Nephron progenitor cell (in vitro differentiated cells): ENCODE measurements around the gene TNP1.

ENCODE experiments used
- DNase-seq: peaks from one replicate; pipeline ENCODE4 v3.0.0; 2021
- H3K27ac Mint-ChIP-seq: 2 replicates; pipeline ENCODE4 v1.8.0; 2021; ENCODE audit warnings: mild to moderate bottlenecking, moderate library complexity, mixed read lengths
- H3K27me3 Mint-ChIP-seq: 2 replicates; pipeline ENCODE4 v1.8.0; 2021; ENCODE audit warnings: mild to moderate bottlenecking, low read depth, mixed read lengths; ENCODE audit not compliant: poor library complexity
- H3K36me3 Mint-ChIP-seq: 2 replicates; pipeline ENCODE4 v1.8.0; 2021; ENCODE audit warnings: low read depth, mixed read lengths
- H3K4me1 Mint-ChIP-seq: 2 replicates; pipeline ENCODE4 v1.8.0; 2021; ENCODE audit warnings: mixed read lengths
- H3K4me3 Mint-ChIP-seq: 2 replicates; pipeline ENCODE4 v1.8.0; 2021; ENCODE audit warnings: mild to moderate bottlenecking, moderate library complexity, mixed read lengths
- H3K9me3 Mint-ChIP-seq: 2 replicates; pipeline ENCODE4 v1.8.0; 2021; ENCODE audit warnings: mild to moderate bottlenecking, moderate library complexity, mixed read lengths
- TF ChIP-seq, protein P1 (sequence below): fragments of 200-600 bp; sonication (generic); IDR thresholded peaks from 2 replicates; pipeline ENCODE4 v1.5.0; 2021; ENCODE audit warnings: antibody characterized with exemption

TNP1 gene

DNA sequence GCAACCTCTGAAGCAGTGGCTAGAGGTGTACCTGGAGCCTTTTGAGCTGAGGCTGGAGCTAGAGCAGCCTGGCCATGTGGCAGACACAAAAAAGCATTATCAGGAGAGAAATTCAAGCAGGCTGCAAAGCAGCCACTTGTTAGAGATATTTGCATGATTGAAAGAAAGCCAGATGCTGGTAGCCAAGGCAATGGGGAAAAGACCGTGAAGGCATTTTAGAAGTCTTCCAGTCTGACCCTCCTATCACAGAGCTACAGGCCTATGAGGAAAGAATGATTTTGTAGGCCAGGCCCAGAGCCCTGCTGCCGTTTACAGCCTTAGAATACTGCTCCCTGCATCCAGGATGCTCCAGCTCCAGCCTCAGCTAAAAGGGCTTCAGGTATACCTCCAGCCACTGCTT lies 41.4 kb upstream of the TNP1 start:
- H3K27me3 Mint-ChIP-seq = peaks cover 3% of the 10 kb centered on the region

DNA sequence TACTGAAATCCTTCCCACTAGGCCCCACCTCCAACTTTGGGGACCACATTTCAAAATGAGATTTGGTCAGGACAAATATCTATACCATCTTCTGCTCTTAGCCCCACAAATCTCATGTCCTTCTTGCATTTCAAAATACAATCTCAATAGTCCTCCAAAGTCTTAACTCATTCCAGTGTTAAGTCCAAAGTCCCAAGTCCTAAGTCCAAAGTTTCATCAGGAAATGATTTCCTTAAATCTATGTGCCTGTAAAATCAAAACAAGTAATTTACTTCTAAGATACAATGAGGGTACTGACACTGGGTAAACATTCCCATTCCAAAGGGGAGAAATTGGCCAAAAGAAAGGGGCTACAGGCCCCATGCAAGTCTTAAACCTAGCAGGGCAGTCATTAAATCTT lies 40.5 kb upstream of the TNP1 start:
- TF ChIP-seq, protein P1, sequence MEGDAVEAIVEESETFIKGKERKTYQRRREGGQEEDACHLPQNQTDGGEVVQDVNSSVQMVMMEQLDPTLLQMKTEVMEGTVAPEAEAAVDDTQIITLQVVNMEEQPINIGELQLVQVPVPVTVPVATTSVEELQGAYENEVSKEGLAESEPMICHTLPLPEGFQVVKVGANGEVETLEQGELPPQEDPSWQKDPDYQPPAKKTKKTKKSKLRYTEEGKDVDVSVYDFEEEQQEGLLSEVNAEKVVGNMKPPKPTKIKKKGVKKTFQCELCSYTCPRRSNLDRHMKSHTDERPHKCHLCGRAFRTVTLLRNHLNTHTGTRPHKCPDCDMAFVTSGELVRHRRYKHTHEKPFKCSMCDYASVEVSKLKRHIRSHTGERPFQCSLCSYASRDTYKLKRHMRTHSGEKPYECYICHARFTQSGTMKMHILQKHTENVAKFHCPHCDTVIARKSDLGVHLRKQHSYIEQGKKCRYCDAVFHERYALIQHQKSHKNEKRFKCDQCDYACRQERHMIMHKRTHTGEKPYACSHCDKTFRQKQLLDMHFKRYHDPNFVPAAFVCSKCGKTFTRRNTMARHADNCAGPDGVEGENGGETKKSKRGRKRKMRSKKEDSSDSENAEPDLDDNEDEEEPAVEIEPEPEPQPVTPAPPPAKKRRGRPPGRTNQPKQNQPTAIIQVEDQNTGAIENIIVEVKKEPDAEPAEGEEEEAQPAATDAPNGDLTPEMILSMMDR = no peak
- Mint-ChIP-seq H3K4me3 (no peak overlapping the region), H3K36me3 (peaks cover 47% of the 10 kb centered on the region), H3K27ac (no peak overlapping the region), H3K4me1 (peaks cover 10% of the 10 kb centered on the region), H3K9me3 (peaks cover 75% of the 10 kb centered on the region), H3K27me3 (peaks cover 3% of the 10 kb centered on the region)
- DNase-seq = no peak

More for the DNA sequence above, 41.4 kb upstream of the TNP1 start:
- H3K27ac Mint-ChIP-seq = no peak overlapping the region
- TF ChIP-seq, protein P1 = no peak
- no peak for DNase-seq
- no peak overlapping the region for H3K4me3 Mint-ChIP-seq
- peaks cover 44% of the 10 kb centered on the region for H3K36me3 Mint-ChIP-seq
- peaks cover 68% of the 10 kb centered on the region for H3K9me3 Mint-ChIP-seq
- H3K4me1 Mint-ChIP-seq = peaks cover 10% of the 10 kb centered on the region

DNA sequence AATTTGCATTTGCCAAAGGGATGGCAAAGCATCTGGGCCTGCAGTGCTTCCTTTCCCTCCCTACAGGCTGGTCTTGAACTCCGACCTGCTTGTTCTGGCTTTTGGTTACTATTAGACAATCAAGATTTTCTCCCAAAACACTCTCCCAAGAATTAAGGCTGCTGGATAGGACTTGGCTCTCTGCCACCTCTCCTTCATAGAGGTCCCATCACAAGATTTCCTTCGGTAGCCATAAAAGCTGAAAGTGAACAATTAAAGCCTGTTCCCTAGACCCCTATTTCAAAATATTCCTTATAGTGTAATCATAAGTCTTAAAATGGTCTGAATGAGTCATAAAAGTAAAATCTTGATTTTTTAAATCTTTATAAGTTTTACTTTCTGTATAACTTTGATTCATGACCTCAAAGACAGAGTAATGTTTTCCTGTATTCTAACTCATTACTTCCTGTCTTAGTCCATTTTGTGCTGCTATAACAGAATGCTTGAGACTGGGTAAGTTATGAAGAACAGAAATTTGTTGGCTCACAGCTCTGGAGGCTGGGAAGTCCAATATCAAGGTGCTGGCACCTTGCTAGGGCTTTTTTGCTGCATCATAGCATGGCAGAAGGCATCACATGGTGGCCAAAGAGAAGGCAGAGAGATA lies 37.8 kb upstream of the TNP1 start:
- DNase-seq = no peak
- Mint-ChIP-seq H3K4me1 (peaks cover 4% of the 10 kb centered on the region), H3K27me3 (no peaks in the 10 kb centered on the region), H3K9me3 (peaks cover 58% of the 10 kb centered on the region), H3K36me3 (peaks cover 28% of the 10 kb centered on the region), H3K4me3 (no peak overlapping the region), H3K27ac (no peak overlapping the region)
- TF ChIP-seq, protein P1 = no peak

DNA sequence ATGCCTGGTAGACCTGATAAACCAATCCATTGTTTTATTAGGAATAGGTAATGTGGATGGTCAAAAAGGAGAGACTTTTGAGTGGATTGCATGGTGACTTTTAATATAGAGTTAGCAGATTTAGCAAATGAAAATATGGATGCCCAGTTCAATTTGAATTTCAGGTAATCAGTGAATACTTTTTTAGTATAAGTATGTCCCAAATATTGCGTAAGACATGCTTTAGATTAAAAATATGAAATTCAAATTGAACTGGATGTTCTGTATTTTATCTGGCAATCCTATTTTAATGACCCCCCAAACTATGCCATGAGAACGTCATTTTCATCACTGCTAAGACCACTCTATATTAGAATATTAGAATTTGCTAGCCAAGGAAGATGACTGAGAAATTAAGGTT lies 30.3 kb upstream of the TNP1 start:
- peaks cover 10% of the 10 kb centered on the region for H3K27me3 Mint-ChIP-seq
- no peak overlapping the region for H3K4me3 Mint-ChIP-seq
- TF ChIP-seq, protein P1 = no peak
- no peak for DNase-seq
- no peaks in the 10 kb centered on the region for H3K36me3 Mint-ChIP-seq
- peaks cover 6% of the 10 kb centered on the region for H3K9me3 Mint-ChIP-seq
- H3K4me1 Mint-ChIP-seq = peaks cover 38% of the 10 kb centered on the region
- no peak overlapping the region for H3K27ac Mint-ChIP-seq

DNA sequence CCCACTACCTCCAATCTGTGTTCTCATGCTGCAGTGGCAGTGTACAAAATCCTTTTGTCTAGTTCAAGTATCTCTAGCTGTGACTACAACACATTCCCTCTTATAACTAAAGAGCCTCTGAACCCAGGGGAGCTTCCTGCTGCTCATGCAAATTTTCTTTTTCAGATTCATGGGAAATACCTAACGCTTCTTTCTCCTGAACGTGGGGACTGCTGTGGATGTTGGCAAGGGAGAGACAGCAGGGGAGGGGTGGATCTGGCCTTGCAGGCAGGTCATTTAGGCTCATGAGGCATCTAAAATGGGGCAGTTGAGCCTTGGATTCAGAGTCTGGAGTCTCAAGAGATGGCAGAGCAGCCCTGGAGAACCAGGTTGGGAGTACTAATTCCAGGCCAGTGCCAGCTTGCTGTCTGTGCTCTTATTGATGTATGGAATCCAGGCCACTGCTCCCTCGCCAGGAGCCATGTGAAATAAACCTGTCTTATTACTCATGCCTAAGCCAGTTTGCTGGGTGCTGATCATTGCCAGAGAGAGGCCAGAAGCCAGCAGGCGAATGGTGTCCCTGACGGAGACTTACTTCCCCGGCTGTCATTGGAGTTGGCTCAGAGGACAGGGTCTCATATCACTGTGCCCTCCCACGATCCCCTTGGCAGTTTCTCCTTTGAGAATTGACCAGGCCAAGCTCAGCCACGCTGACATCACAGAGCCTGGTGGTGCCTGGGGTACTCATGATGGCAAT lies 29.2 kb upstream of the TNP1 start:
- H3K27ac Mint-ChIP-seq = no peak overlapping the region
- TF ChIP-seq, protein P1 = no peak
- H3K4me3 Mint-ChIP-seq = no peak overlapping the region
- peaks cover 10% of the 10 kb centered on the region for H3K27me3 Mint-ChIP-seq
- peaks cover 10% of the 10 kb centered on the region for H3K9me3 Mint-ChIP-seq
- peaks cover 39% of the 10 kb centered on the region for H3K4me1 Mint-ChIP-seq
- no peaks in the 10 kb centered on the region for H3K36me3 Mint-ChIP-seq
- DNase-seq = no peak
